Gastrocnemius medialis (tissue), 4 donors: ENCODE measurements around the gene ITIH4. TPM values are rescaled to one million over a fixed set of nuclear protein-coding genes. Genes with fewer than 3 reads are reported as not detected.
A peak's percentile ranks its signal among the peaks of the same experiment; 100 is the strongest.

Source experiments
- ATAC-seq, 2 donors: fragments of 150-250 bp; one replicate each; pipeline ENCODE4 v1.9.1; 2016
- DNase-seq, 2 donors: peaks; one replicate each; pipeline ENCODE4 v3.0.0-alpha.2; 2019
- H3K27ac ChIP-seq, 4 donors: fragments of 200-600 bp; sonication (generic); 1 replicate in 1 of 4; 2 replicates in 3 of 4; pipeline ENCODE4 v1.5.1; 2016 to 2018; ENCODE audit warnings: mild to moderate bottlenecking in 2 of 4, moderate library complexity in 1 of 4
- H3K27me3 ChIP-seq, 3 donors: fragments of 200-600 bp; sonication (generic) in 2 of 3; 1 replicate in 1 of 3; 2 replicates in 2 of 3; pipeline versions ENCODE4 v1.5.1 to v1.6.0; 2016 to 2019; ENCODE audit warnings: mild to moderate bottlenecking in 1 of 3, moderate library complexity in 1 of 3
- H3K36me3 ChIP-seq, 2 donors: fragments of 200-600 bp; sonication (generic) in 1 of 2; one replicate each; pipeline ENCODE4 v1.5.1; 2017 to 2018
- H3K4me1 ChIP-seq, 2 donors: fragments of 200-600 bp; sonication (generic) in 1 of 2; one replicate each; pipeline ENCODE4 v1.5.1; 2016 to 2017; ENCODE audit warnings: mild to moderate bottlenecking in 2 of 2
- H3K4me3 ChIP-seq, 4 donors: fragments of 200-600 bp; sonication (generic) in 3 of 4; 1 replicate in 1 of 4; 2 replicates in 3 of 4; pipeline ENCODE4 v1.5.1; 2016 to 2019; ENCODE audit warnings: mild to moderate bottlenecking in 2 of 4
- H3K9me3 ChIP-seq, 3 donors: fragments of 200-600 bp; sonication (generic) in 2 of 3; 1 replicate in 1 of 3; 2 replicates in 2 of 3; pipeline ENCODE4 v1.5.1; 2016 to 2019
- POLR2A ChIP-seq, 2 donors: fragments of 450-650 bp; IDR thresholded peaks; one replicate each; pipeline ENCODE4 v1.6.1; 2017; ENCODE audit warnings: antibody characterized with exemption in 2 of 2, mild to moderate bottlenecking in 2 of 2, moderate library complexity in 2 of 2
- in situ Hi-C, 4 donors: fragments of 200-750 bp; cut with MboI; loops; one replicate each; pipeline versions ENCODE4 v1.15.0 to v1.8.0; 2017; ENCODE audit warnings: low sequenced_read_pairs in 4 of 4
- intact Hi-C: fragments of 100-400 bp; cut with DNase I; formaldehyde crosslinking; loops from one replicate; pipeline ENCODE4 v1.15.1; 2023; ENCODE audit warnings: low total_unique reads
- total RNA-seq, 4 donors: library from RNA; depleted of rRNA; stranded (reverse); fragments of >200 nt; gene quantifications; one replicate each; pipeline versions ENCODE4 v1.1.0 to v1.2.3, GENCODE V29; 2016
- TF ChIP-seq, protein P1 (sequence below), 5 experiments: fragments of 450-650 bp in 3 of 5; fragments of 200-600 bp in 2 of 5; sonication (generic) in 2 of 5; IDR thresholded peaks in 4 of 5; conservative IDR thresholded peaks in 1 of 5; 1 replicate in 4 of 5; 2 replicates in 1 of 5; pipeline ENCODE4 v1.5.1; 2016 to 2019; ENCODE audit warnings: antibody characterized with exemption in 5 of 5, mild to moderate bottlenecking in 3 of 5, moderate library complexity in 3 of 5

Gene ITIH4
- total RNA-seq, 4 donors from 2014 or later = 3.5 to 20.4 (median 12.7) TPM

- in situ Hi-C loops = no loop called here
- no peaks in the 10 kb centered on the region for H3K9me3 ChIP-seq
- no peak for DNase-seq
- H3K27me3 ChIP-seq = no peaks in the 10 kb centered on the region
- no peak for ATAC-seq
- intact Hi-C loops = loop anchor here (5.0 to 10.0 kb wide), 3 partner anchors 285 to 613 kb away; partner anchors contain the start of genes NISCH, RFT1, TNNC1 and TWF2
- H3K4me1 ChIP-seq = peaks cover 66 to 68% of the 10 kb centered on the region in 2 donors
- no peak for TF ChIP-seq POLR2A (IDR thresholded peaks at IDR 0.05)
- TF ChIP-seq, protein P1, sequence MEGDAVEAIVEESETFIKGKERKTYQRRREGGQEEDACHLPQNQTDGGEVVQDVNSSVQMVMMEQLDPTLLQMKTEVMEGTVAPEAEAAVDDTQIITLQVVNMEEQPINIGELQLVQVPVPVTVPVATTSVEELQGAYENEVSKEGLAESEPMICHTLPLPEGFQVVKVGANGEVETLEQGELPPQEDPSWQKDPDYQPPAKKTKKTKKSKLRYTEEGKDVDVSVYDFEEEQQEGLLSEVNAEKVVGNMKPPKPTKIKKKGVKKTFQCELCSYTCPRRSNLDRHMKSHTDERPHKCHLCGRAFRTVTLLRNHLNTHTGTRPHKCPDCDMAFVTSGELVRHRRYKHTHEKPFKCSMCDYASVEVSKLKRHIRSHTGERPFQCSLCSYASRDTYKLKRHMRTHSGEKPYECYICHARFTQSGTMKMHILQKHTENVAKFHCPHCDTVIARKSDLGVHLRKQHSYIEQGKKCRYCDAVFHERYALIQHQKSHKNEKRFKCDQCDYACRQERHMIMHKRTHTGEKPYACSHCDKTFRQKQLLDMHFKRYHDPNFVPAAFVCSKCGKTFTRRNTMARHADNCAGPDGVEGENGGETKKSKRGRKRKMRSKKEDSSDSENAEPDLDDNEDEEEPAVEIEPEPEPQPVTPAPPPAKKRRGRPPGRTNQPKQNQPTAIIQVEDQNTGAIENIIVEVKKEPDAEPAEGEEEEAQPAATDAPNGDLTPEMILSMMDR (IDR thresholded peaks at IDR 0.05 in 4 of 5, conservative IDR thresholded peaks at IDR 0.05 in 1 of 5) = no peak
- H3K4me3 ChIP-seq = no peak overlapping the region
- H3K27ac ChIP-seq = peak overlapping the region; percentile 96 to 98 (median 97)
- peaks cover 0 to 10% of the 10 kb centered on the region in 2 donors for H3K36me3 ChIP-seq
Measured at GRCh38 chr3:52847726-52848125, 17.3 kb upstream of the ITIH4 start.

DNA sequence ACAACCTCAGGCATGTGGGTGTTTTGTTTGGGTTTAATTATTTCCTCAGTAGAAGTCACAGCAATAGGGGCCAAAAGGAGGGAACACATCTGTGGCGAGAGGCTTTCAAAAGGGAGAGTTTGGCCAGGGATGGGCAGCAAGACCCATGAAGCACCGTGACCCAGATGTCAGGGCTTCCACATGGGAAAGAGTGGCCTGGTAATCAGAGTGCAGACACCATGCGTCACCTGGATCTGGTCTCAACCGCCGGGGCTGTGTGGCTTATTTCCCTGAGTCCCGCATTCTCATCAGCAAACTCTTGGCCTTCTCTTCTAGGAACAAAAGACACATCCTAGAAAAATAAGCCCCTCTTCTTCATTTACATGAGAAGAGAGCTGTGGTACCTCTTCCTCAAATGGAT, 16.8 kb upstream of the ITIH4 start:
- in situ Hi-C loops (no loop called here), intact Hi-C loops (loop anchor here (5.0 to 10.0 kb wide), 3 partner anchors 285 to 612 kb away; partner anchors contain the start of genes NISCH, RFT1, TNNC1 and TWF2)

GRCh38 chr3:52846432-52846965, 16.0 kb upstream of the ITIH4 start:
- Histone ChIP-seq H3K4me3 (no peak overlapping the region), H3K4me1 (peaks cover 78 to 80% of the 10 kb centered on the region in 2 donors), H3K9me3 (no peaks in the 10 kb centered on the region), H3K27me3 (no peaks in the 10 kb centered on the region), H3K27ac (peak overlapping the region; percentile 96 to 98 (median 97)), H3K36me3 (no peaks in the 10 kb centered on the region)
- DNase-seq (no peak), ATAC-seq (no peak)
- in situ Hi-C loops (no loop called here), intact Hi-C loops (loop anchor here (5.0 to 10.0 kb wide), 3 partner anchors 286 to 612 kb away; partner anchors contain the start of genes NISCH, RFT1, TNNC1 and TWF2)
- TF ChIP-seq, protein P1 (IDR thresholded peaks at IDR 0.05 in 4 of 5, conservative IDR thresholded peaks at IDR 0.05 in 1 of 5) = no peak
- TF ChIP-seq POLR2A (IDR thresholded peaks at IDR 0.05) = no peak

More for the DNA sequence above, 16.8 kb upstream of the ITIH4 start:
- DNase-seq (no peak), ATAC-seq (no peak)
- H3K4me3 ChIP-seq = no peak overlapping the region
- peaks cover 71 to 73% of the 10 kb centered on the region in 2 donors for H3K4me1 ChIP-seq
- no peaks in the 10 kb centered on the region for H3K27me3 ChIP-seq
- peak overlapping the region; percentile 96 to 98 (median 97) for H3K27ac ChIP-seq
- no peaks in the 10 kb centered on the region for H3K9me3 ChIP-seq
- H3K36me3 ChIP-seq = peaks cover 0 to 7% of the 10 kb centered on the region in 2 donors
- TF ChIP-seq, protein P1 (IDR thresholded peaks at IDR 0.05 in 4 of 5, conservative IDR thresholded peaks at IDR 0.05 in 1 of 5) = no peak
- TF ChIP-seq POLR2A (IDR thresholded peaks at IDR 0.05) = no peak

DNA sequence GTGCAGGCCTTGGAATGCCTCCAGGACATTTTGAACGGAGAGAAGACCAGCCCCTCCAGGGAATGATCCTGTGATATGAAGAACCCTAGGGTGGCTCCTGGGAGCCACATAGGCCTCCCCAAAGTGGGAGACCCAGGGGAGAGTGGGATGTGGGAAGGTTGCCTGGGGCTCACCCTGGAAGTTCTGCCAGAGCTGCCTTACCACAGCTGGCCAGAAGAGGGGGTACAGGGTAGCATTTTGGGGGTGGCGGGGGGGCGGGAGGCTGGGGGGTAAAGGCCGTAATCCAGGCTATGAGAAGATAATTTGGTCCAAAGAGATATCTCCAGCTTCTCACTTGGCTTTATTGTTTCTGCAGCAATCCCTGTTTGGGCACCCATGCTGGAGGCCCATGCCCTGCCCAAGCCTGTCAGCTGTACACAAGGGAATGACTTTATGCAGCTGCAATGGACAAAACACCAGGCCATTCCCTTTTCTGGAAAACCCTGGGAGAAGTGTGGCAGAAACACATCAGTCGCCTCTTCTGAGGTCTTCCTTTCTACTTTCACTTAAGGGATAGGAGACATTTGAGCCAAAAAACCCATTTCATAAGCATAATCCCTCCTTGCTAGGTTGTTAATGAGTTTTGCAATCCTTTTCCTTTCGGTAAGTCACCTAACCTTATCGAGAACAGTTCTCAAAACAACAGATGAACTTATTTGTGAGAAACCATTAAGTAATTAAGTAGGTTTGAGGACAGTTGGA, 15.4 kb upstream of the ITIH4 start:
- H3K4me1 ChIP-seq = peaks cover 84 to 86% of the 10 kb centered on the region in 2 donors
- TF ChIP-seq POLR2A (IDR thresholded peaks at IDR 0.05) = no peak
- TF ChIP-seq, protein P1 (IDR thresholded peaks at IDR 0.05 in 4 of 5, conservative IDR thresholded peaks at IDR 0.05 in 1 of 5) = peak in 2 of 5 experiments; percentile 40 to 55
- ATAC-seq (no peak), DNase-seq (no peak)
- H3K9me3 ChIP-seq = no peaks in the 10 kb centered on the region
- in situ Hi-C loops = no loop called here
- intact Hi-C loops = loop anchor here (5.0 to 10.0 kb wide), 3 partner anchors 286 to 611 kb away; partner anchors contain the start of genes NISCH, RFT1, TNNC1 and TWF2
- H3K27ac ChIP-seq = peak overlapping the region; percentile 96 to 98 (median 97)
- H3K36me3 ChIP-seq = no peaks in the 10 kb centered on the region
- H3K4me3 ChIP-seq = peak overlapping the region in 1 of 4 donors; percentile 22
- H3K27me3 ChIP-seq = no peaks in the 10 kb centered on the region
